ENCODE data around the gene ADNP. TPM values are rescaled to one million over a fixed set of nuclear protein-coding genes. Genes with fewer than 3 reads are reported as not detected.

Gene ADNP
- total and polyA plus RNA-seq, 10 of the 15 experiments (the other 5 are each of a cell fraction or from before 2014, with no cell fraction given), result 23.0 to 74.4 (median 34.9) TPM

- in situ Hi-C loops (cut with MboI) (no loop called here), intact Hi-C loops (cut with micrococcal nuclease; ENCODE audit: unreplicated experiment) (no loop called here)
- WGBS (ENCODE audit: insufficient coverage, insufficient replicate concordance, low lambda C conversion rate, missing lambda C conversion rate), result 44% methylated on average over 8 of the region's 8 CpGs
- DNase-seq (ENCODE audit: low read depth, low spot score) (no peak), FAIRE-seq (no peak), ATAC-seq (no peak)
- H3K9ac ChIP-seq (ENCODE audit: control insufficient read depth, insufficient read depth, low read length), result no peak overlapping the region
- no peaks in the 10 kb centered on the region for H3K4me1 ChIP-seq (ENCODE audit: control insufficient read depth, insufficient read depth, low read length)
- H3K79me2 ChIP-seq (ENCODE audit: control insufficient read depth, insufficient read depth, low read length), result no peaks in the 10 kb centered on the region
- no peak overlapping the region for H3K4me3 ChIP-seq
- CTCF ChIA-PET, result interaction anchor here (3.5 kb wide), 1 partner anchor 12 kb away, joined by 14 read pairs; no protein-coding TSS in a partner anchor
- POLR2A ChIA-PET, result no interaction called here
- TF ChIP-seq ETV6 (conservative IDR thresholded peaks at IDR 0.05 in 1 of 2, IDR thresholded peaks at IDR 0.05 in 1 of 2; ENCODE audit: borderline replicate concordance in 1 of 2, low read depth in 1 of 2) (no peak), BHLHE40 (IDR thresholded peaks at IDR 0.05; ENCODE audit: borderline replicate concordance in 1 of 2, low read depth in 2 of 2, low read length in 1 of 2) (no peak)
- no peaks in the 10 kb centered on the region for H3K9me3 ChIP-seq (replicated peaks; ENCODE audit: control insufficient read depth, insufficient read depth, low read length)
- no peak overlapping the region for H3K4me2 ChIP-seq (ENCODE audit: control insufficient read depth, insufficient read depth)
- no peak overlapping the region for H3K27ac ChIP-seq (ENCODE audit: control insufficient read depth, insufficient read depth)
- RAD21 ChIA-PET (ENCODE audit: unreplicated experiment), result no interaction called here
- no peaks in the 10 kb centered on the region for H4K20me1 ChIP-seq (ENCODE audit: control insufficient read depth, insufficient read depth)
- no TSS peak for BruUV-seq (replicated peaks)
- no peak overlapping the region for H2AFZ ChIP-seq (ENCODE audit: control insufficient read depth, low read depth, low read length)
- H3K36me3 ChIP-seq (ENCODE audit: control insufficient read depth in 2 of 2, insufficient read depth in 2 of 2, low read length in 1 of 2), result no peaks in the 10 kb centered on the region
- SMC1A ChIA-PET (ENCODE audit: uncharacterized antibody, unreplicated experiment), result interaction anchor here (0.6 kb wide), 1 partner anchor 55 kb away, joined by 3 read pairs; no protein-coding TSS in a partner anchor
- H3K27me3 ChIP-seq (replicated peaks in 1 of 2; ENCODE audit: control insufficient read depth in 2 of 2, insufficient read depth in 2 of 2, low read length in 1 of 2), result no peaks in the 10 kb centered on the region; a peak in 2 of 4 replicates
Observed at GRCh38 chr20:50969912-50970311, 38.7 kb upstream of the ADNP start.

- intact Hi-C loops (cut with micrococcal nuclease; ENCODE audit: unreplicated experiment), result no loop called here
- SMC1A ChIA-PET (ENCODE audit: uncharacterized antibody, unreplicated experiment), result no interaction called here
- no peaks in the 10 kb centered on the region for H3K9me3 ChIP-seq (replicated peaks; ENCODE audit: control insufficient read depth, insufficient read depth, low read length)
- no peaks in the 10 kb centered on the region; a peak in 2 of 4 replicates for H3K27me3 ChIP-seq (replicated peaks in 1 of 2; ENCODE audit: control insufficient read depth in 2 of 2, insufficient read depth in 2 of 2, low read length in 1 of 2)
- no peaks in the 10 kb centered on the region for H3K79me2 ChIP-seq (ENCODE audit: control insufficient read depth, insufficient read depth, low read length)
- H3K4me2 ChIP-seq (ENCODE audit: control insufficient read depth, insufficient read depth), result no peak overlapping the region
- no peak overlapping the region for H3K9ac ChIP-seq (ENCODE audit: control insufficient read depth, insufficient read depth, low read length)
- POLR2A ChIA-PET, result no interaction called here
- FAIRE-seq (no peak), ATAC-seq (no peak), DNase-seq (ENCODE audit: low read depth, low spot score) (no peak)
- H4K20me1 ChIP-seq (ENCODE audit: control insufficient read depth, insufficient read depth), result no peaks in the 10 kb centered on the region
- H3K4me1 ChIP-seq (ENCODE audit: control insufficient read depth, insufficient read depth, low read length), result no peaks in the 10 kb centered on the region
- RAD21 ChIA-PET (ENCODE audit: unreplicated experiment), result no interaction called here
- in situ Hi-C loops (cut with MboI), result no loop called here
- no peak overlapping the region for H2AFZ ChIP-seq (ENCODE audit: control insufficient read depth, low read depth, low read length)
- WGBS (ENCODE audit: insufficient coverage, insufficient replicate concordance, low lambda C conversion rate, missing lambda C conversion rate), result 38% methylated on average over 5 of the region's 5 CpGs
- no TSS peak for BruUV-seq (replicated peaks)
- H3K36me3 ChIP-seq (ENCODE audit: control insufficient read depth in 2 of 2, insufficient read depth in 2 of 2, low read length in 1 of 2), result no peaks in the 10 kb centered on the region
- TF ChIP-seq BACH1 (IDR thresholded peaks at IDR 0.05; ENCODE audit: borderline replicate concordance) (no peak), DPF2 (IDR thresholded peaks at IDR 0.05) (no peak), E4F1 (IDR thresholded peaks at IDR 0.05; ENCODE audit: borderline replicate concordance, partially characterized antibody) (no peak), MXI1 (IDR thresholded peaks at IDR 0.05; ENCODE audit: low read depth, low read length) (no peak), POLR2A (IDR thresholded peaks at IDR 0.05; ENCODE audit: low read depth, low read length) (no peak)
- TF ChIP-seq, protein P1, sequence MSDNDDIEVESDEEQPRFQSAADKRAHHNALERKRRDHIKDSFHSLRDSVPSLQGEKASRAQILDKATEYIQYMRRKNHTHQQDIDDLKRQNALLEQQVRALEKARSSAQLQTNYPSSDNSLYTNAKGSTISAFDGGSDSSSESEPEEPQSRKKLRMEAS (IDR thresholded peaks at IDR 0.05; ENCODE audit: low read depth, low read length), result no peak
- no peak overlapping the region for H3K4me3 ChIP-seq
- H3K27ac ChIP-seq (ENCODE audit: control insufficient read depth, insufficient read depth), result no peak overlapping the region
- CTCF ChIA-PET, result interaction anchor here (0.9 kb wide), 1 partner anchor 18 kb away, joined by 4 read pairs; no protein-coding TSS in a partner anchor
Observed at GRCh38 chr20:50969435-50969834, 38.2 kb upstream of the ADNP start.

All from GM12878 (cell line).